Endothelial cell (in vitro differentiated cells): ENCODE data around the gene DNAJC13. TPM values are rescaled to one million over a fixed set of nuclear protein-coding genes. Genes with fewer than 3 reads are reported as not detected.

Experiments
- DNase-seq: peaks from one replicate; pipeline ENCODE4 v3.0.0; 2021; ENCODE audit warnings: low spot score
- H3K27ac Mint-ChIP-seq: one replicate; pipeline ENCODE4 v1.8.0; 2021; ENCODE audit warnings: mixed read lengths, inconsistent platforms; ENCODE audit not compliant: unreplicated experiment
- H3K27me3 Mint-ChIP-seq: one replicate; pipeline ENCODE4 v1.8.0; 2021; ENCODE audit warnings: mild to moderate bottlenecking, moderate library complexity, mixed read lengths, inconsistent platforms; ENCODE audit not compliant: unreplicated experiment
- H3K36me3 Mint-ChIP-seq: one replicate; pipeline ENCODE4 v1.8.0; 2021; ENCODE audit warnings: mild to moderate bottlenecking, low read depth, mixed read lengths, inconsistent platforms; ENCODE audit not compliant: unreplicated experiment
- H3K4me1 Mint-ChIP-seq: one replicate; pipeline ENCODE4 v1.8.0; 2021; ENCODE audit warnings: mild to moderate bottlenecking, mixed read lengths, inconsistent platforms; ENCODE audit not compliant: unreplicated experiment
- H3K4me3 Mint-ChIP-seq: one replicate; pipeline ENCODE4 v1.8.0; 2021; ENCODE audit warnings: mild to moderate bottlenecking, mixed read lengths, inconsistent platforms; ENCODE audit not compliant: unreplicated experiment
- H3K9me3 Mint-ChIP-seq: one replicate; pipeline ENCODE4 v1.8.0; 2021; ENCODE audit warnings: mixed read lengths, inconsistent platforms; ENCODE audit not compliant: unreplicated experiment
- total RNA-seq: library from RNA; stranded (reverse); fragmentation: NEBNext Ultra II Directional; extraction: Animal tissue kit (Norgen Biotek cat#: 25700); gene quantifications from one replicate; pipeline ENCODE4 v1.2.1, GENCODE V29; 2021; ENCODE audit not compliant: unreplicated experiment
- TF ChIP-seq, protein P1 (sequence below): fragments of 200-600 bp; sonication (generic); IDR thresholded peaks from one replicate; pipeline ENCODE4 v1.5.0; 2021; ENCODE audit warnings: antibody characterized with exemption; ENCODE audit not compliant: unreplicated experiment

Gene DNAJC13
- total RNA-seq, 1 donor from 2014 or later = 50.4 TPM

DNA sequence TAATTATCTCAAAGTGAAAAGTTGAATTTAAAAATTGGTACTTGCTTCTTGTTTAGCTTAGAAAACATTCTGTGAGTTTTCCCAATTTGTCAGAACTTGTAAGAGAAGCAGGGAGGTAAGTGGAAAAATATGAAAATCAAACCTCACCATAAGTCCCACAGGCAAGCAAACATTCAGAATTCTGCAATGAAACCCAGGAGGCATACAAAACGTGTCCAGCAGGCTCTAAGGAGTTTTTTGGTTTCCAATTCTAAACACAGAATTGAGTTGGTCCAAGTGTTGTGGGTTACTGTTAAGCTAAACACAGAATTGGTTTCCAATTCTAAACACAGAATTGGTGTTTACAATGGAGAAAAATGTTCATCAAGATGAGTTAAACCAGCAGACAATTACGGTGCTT is 152.7 kb downstream of the DNAJC13 start:
- Mint-ChIP-seq H3K27me3 (no peaks in the 10 kb centered on the region), H3K36me3 (peaks cover 13% of the 10 kb centered on the region), H3K4me3 (no peak overlapping the region), H3K27ac (no peak overlapping the region), H3K9me3 (no peaks in the 10 kb centered on the region), H3K4me1 (peaks cover 18% of the 10 kb centered on the region)
- TF ChIP-seq, protein P1, sequence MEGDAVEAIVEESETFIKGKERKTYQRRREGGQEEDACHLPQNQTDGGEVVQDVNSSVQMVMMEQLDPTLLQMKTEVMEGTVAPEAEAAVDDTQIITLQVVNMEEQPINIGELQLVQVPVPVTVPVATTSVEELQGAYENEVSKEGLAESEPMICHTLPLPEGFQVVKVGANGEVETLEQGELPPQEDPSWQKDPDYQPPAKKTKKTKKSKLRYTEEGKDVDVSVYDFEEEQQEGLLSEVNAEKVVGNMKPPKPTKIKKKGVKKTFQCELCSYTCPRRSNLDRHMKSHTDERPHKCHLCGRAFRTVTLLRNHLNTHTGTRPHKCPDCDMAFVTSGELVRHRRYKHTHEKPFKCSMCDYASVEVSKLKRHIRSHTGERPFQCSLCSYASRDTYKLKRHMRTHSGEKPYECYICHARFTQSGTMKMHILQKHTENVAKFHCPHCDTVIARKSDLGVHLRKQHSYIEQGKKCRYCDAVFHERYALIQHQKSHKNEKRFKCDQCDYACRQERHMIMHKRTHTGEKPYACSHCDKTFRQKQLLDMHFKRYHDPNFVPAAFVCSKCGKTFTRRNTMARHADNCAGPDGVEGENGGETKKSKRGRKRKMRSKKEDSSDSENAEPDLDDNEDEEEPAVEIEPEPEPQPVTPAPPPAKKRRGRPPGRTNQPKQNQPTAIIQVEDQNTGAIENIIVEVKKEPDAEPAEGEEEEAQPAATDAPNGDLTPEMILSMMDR = no peak
- DNase-seq = no peak

GRCh38 chr3:132573797-132574211 is 156.5 kb downstream of the DNAJC13 start:
- TF ChIP-seq, protein P1 = no peak
- H3K4me1 Mint-ChIP-seq = no peaks in the 10 kb centered on the region
- peaks cover 21% of the 10 kb centered on the region for H3K36me3 Mint-ChIP-seq
- no peak for DNase-seq
- H3K9me3 Mint-ChIP-seq = no peaks in the 10 kb centered on the region
- H3K4me3 Mint-ChIP-seq = no peak overlapping the region
- no peaks in the 10 kb centered on the region for H3K27me3 Mint-ChIP-seq
- no peak overlapping the region for H3K27ac Mint-ChIP-seq

DNA sequence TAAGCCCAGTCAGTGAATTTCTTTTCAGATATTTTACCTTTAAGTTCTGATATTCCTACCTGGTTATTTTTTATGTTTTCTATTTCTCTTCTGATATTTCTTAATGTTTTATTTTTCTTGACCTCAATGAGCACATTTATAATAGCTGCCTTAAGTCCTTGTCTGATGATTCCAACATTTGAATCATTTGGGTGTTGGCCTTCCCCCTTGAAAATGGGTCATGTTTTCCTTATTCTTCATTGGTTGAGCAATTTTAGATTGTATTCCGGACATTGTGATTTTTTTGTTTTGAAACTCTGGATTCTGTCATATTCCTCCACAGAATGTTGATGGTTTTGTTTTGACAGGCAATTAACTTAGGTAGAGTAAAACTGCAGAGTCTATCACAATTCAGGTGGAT is 170.1 kb downstream of the DNAJC13 start:
- Mint-ChIP-seq H3K4me3 (no peak overlapping the region), H3K27me3 (no peaks in the 10 kb centered on the region), H3K4me1 (no peaks in the 10 kb centered on the region), H3K27ac (no peak overlapping the region), H3K9me3 (no peaks in the 10 kb centered on the region), H3K36me3 (peaks cover 8% of the 10 kb centered on the region)
- TF ChIP-seq, protein P1 = no peak
- DNase-seq = no peak

Other genes starting within 250 kb of the DNAJC13 start
- 0.44 TPM for gene ACP3, start 100.1 kb upstream of the DNAJC13 start, total RNA-seq
- not detected for gene ACKR4, start 179.8 kb downstream of the DNAJC13 start, total RNA-seq
- 20.0 TPM for gene ACAD11, start 242.3 kb downstream of the DNAJC13 start, total RNA-seq
- gene UBA5, start 242.8 kb downstream of the DNAJC13 start, total RNA-seq = 53.5 TPM